Panc1 (cell line): ENCODE data around the gene UBXN11. TPM values are rescaled to one million over a fixed set of nuclear protein-coding genes. Genes with fewer than 3 reads are reported as not detected.

Experiments
- ATAC-seq: fragments of 200-7000 bp; cut with Tn5 transposase; 2 replicates; pipeline ENCODE4 v1.9.1; 2020; ENCODE audit warnings: mild to moderate bottlenecking, moderate library complexity
- BruUV-seq: library from RNA; stranded (reverse); fragments of 400-500 nt; replicated peaks from 2 replicates; lab custom pipeline; 2021; lab: Mats Ljungman, UMichigan
- CTCF ChIA-PET: fragments of 300-600 bp; sonication (Branson Sonifier 250); formaldehyde crosslinking; loops from one replicate; lab custom pipeline; 2022; ENCODE audit warnings: antibody characterized with exemption; lab: Charles Lee
- POLR2A ChIA-PET: fragments of 300-600 bp; sonication (Branson Sonifier 250); formaldehyde crosslinking; loops from one replicate; lab custom pipeline; 2022; ENCODE audit warnings: antibody characterized with exemption; lab: Charles Lee
- DNase-seq: peaks from one replicate; pipeline ENCODE4 v3.0.0-alpha.2; 2010; ENCODE audit warnings: low read depth, low spot score
- H3K27ac ChIP-seq: 2 replicates; pipeline ENCODE4 v1.5.1; 2011; ENCODE audit warnings: mild to moderate bottlenecking, low read length, inconsistent platforms
- H3K27me3 ChIP-seq: fragments of 200-500 bp; sonication (Bioruptor generic); 2 replicates; pipeline ENCODE4 v1.6.0; 2014; ENCODE audit warnings: low read length, inconsistent platforms; ENCODE audit not compliant: control insufficient read depth, insufficient read depth
- H3K36me3 ChIP-seq: fragments of 200-500 bp; sonication (Bioruptor generic); 2 replicates; pipeline ENCODE4 v1.5.1; 2014; ENCODE audit warnings: inconsistent platforms, mild to moderate bottlenecking, low read length, moderate library complexity; ENCODE audit not compliant: control insufficient read depth, insufficient read depth
- H3K4me1 ChIP-seq: 2 replicates; pipeline ENCODE4 v1.5.1; 2011; ENCODE audit warnings: inconsistent platforms, mild to moderate bottlenecking, low read length, moderate library complexity; ENCODE audit not compliant: control insufficient read depth, insufficient read depth
- H3K4me3 ChIP-seq, 2 experiments: 2 replicates each; pipeline ENCODE4 v1.5.1; 2011 to 2012; ENCODE audit warnings: low read depth in 2 of 2, low read length in 2 of 2, mild to moderate bottlenecking in 2 of 2, inconsistent platforms in 1 of 2, moderate library complexity in 1 of 2
- H3K9me3 ChIP-seq: fragments of 200-500 bp; sonication (Bioruptor generic); 2 replicates; pipeline ENCODE4 v1.5.1; 2014; ENCODE audit warnings: low read depth, mild to moderate bottlenecking, inconsistent platforms, low read length, moderate library complexity; ENCODE audit not compliant: control insufficient read depth, insufficient read depth
- CTCF ChIP-seq: fragments of 450-650 bp; IDR thresholded peaks from 2 replicates; pipeline ENCODE4 v1.5.1; 2017; ENCODE audit warnings: mild to moderate bottlenecking
- POLR2AphosphoS5 ChIP-seq: IDR thresholded peaks from 2 replicates; pipeline ENCODE4 v1.6.1; 2012; ENCODE audit warnings: mild to moderate bottlenecking, low read depth, low read length, moderate library complexity
- REST ChIP-seq, 2 experiments: IDR thresholded peaks; 2 replicates each; pipeline ENCODE4 v1.6.1; 2011 to 2012; ENCODE audit warnings: low read depth in 2 of 2, control low read depth in 1 of 2, low read length in 1 of 2, mild to moderate bottlenecking in 1 of 2, moderate library complexity in 1 of 2; ENCODE audit not compliant: insufficient read depth in 1 of 2
- SIN3A ChIP-seq: IDR thresholded peaks from 2 replicates; pipeline ENCODE4 v1.6.1; 2012; ENCODE audit warnings: low read depth, mild to moderate bottlenecking, low read length, moderate library complexity, borderline replicate concordance; ENCODE audit not compliant: insufficient read depth
- TCF7L2 ChIP-seq: IDR thresholded peaks from 2 replicates; pipeline ENCODE4 v1.6.1; 2011; ENCODE audit warnings: mild to moderate bottlenecking, low read depth, low read length, inconsistent platforms
- in situ Hi-C: cut with HindIII; loops from 2 replicates; pipeline ENCODE4 v1.10.0; 2016; ENCODE audit warnings: low sequenced_read_pairs, low pct_unique_long_range_greater_than_20kb
- intact Hi-C: fragments of 100-400 bp; cut with micrococcal nuclease; formaldehyde crosslinking; loops from one replicate; pipeline ENCODE4 v1.10.0; 2022; ENCODE audit not compliant: unreplicated experiment
- total RNA-seq: library from RNA; stranded (reverse); gene quantifications from one replicate; pipeline ENCODE4 v1.2.1, GENCODE V29; 2021; ENCODE audit not compliant: unreplicated experiment

The UBXN11 gene
- total RNA-seq, 1 experiment from 2014 or later: 23.7 TPM

DNA sequence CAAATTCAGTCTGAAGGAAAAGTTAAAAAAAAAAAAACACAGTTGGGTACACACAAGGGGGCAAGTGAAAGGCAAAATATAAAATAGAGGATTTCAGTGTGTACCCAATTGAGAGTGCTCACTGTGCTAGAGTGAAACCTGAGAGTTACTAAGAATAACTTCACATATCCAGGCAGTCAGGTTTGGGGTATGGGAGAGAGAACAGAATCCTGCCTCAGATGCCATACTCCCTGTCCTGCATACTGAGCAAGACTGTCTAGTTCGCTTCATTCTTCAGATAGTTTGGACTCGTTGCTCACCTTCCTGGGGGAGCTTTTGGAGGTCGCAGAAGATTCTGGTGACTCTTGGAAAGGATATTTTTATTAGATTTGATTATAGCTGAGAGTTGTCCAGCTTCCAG is 52.0 kb downstream of the UBXN11 start:
- ATAC-seq (no peak), DNase-seq (no peak)
- peaks cover 25% of the 10 kb centered on the region for H3K36me3 ChIP-seq
- intact Hi-C loops: no loop called here
- TF ChIP-seq REST (IDR thresholded peaks at IDR 0.05; ENCODE audit: insufficient read depth in 1 of 2, low read depth in 2 of 2, low read length in 1 of 2): no peak
- TF ChIP-seq CTCF: no peak
- no peak for TF ChIP-seq SIN3A
- no peak for TF ChIP-seq TCF7L2
- no peak for TF ChIP-seq POLR2AphosphoS5
- CTCF ChIA-PET: no interaction called here
- no peak overlapping the region for H3K27ac ChIP-seq
- H3K9me3 ChIP-seq: no peaks in the 10 kb centered on the region
- H3K4me1 ChIP-seq: no peaks in the 10 kb centered on the region
- BruUV-seq: no TSS peak
- H3K27me3 ChIP-seq: no peaks in the 10 kb centered on the region
- in situ Hi-C loops: no loop called here
- POLR2A ChIA-PET: no interaction called here
- H3K4me3 ChIP-seq: no peak overlapping the region

- CTCF ChIA-PET: no interaction called here
- in situ Hi-C loops (no loop called here), intact Hi-C loops (no loop called here)
- ATAC-seq (no peak), DNase-seq (no peak)
- Histone ChIP-seq H3K4me3 (no peak overlapping the region), H3K27me3 (no peaks in the 10 kb centered on the region), H3K9me3 (no peaks in the 10 kb centered on the region), H3K4me1 (no peaks in the 10 kb centered on the region), H3K27ac (no peak overlapping the region), H3K36me3 (peaks cover 19% of the 10 kb centered on the region)
- POLR2A ChIA-PET: no interaction called here
- TF ChIP-seq TCF7L2 (no peak), POLR2AphosphoS5 (no peak), SIN3A (no peak), CTCF (no peak), REST (IDR thresholded peaks at IDR 0.05; ENCODE audit: insufficient read depth in 1 of 2, low read depth in 2 of 2, low read length in 1 of 2) (no peak)
- no TSS peak for BruUV-seq
Observed at GRCh38 chr1:26252718-26253117, 53.7 kb downstream of the UBXN11 start.
